ENCODE results near the gene RHOF. TPM values are rescaled to one million over a fixed set of nuclear protein-coding genes. Genes with fewer than 3 reads are reported as not detected.

The RHOF gene
- total and polyA plus RNA-seq, 4 donors: 15.1 to 34.7 (median 24.8) TPM

DNA sequence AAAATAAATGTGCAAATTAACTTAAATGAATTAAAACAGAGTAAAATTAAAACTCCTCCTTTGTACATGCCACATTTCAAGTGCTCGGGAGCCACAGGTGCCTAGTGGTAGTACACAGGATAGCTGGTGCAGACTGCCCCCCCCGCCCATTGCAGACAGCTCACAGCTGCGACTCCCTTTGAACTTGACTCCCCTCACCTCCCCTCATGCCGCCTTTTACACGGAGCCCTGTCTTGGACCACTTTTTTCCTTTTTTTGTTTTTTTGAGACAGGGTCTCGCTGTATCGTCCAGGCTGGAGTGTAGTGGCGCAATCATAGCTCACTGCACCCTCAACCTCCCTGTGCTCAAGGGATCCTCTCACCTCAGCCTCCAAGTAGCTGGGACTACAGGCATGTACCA is 21.8 kb upstream of the RHOF start:
- ATAC-seq (ENCODE audit: insufficient read depth, low FRiP score) (no peak), DNase-seq (no peak)
- H3K27me3 ChIP-seq (ENCODE audit: control insufficient read depth in 3 of 3, insufficient read depth in 3 of 3, low read length in 2 of 3): no peaks in the 10 kb centered on the region
- no peak overlapping the region for H3K4me3 ChIP-seq
- H3K27ac ChIP-seq (ENCODE audit: low read depth in 1 of 2, low read length in 1 of 2): no peak overlapping the region
- no peaks in the 10 kb centered on the region for H3K9me3 ChIP-seq (ENCODE audit: control insufficient read depth in 4 of 4, insufficient read depth in 3 of 4, low read length in 3 of 4)
- H3K4me1 ChIP-seq (ENCODE audit: control insufficient read depth in 5 of 5, insufficient read depth in 5 of 5, low read length in 5 of 5): peaks cover 0 to 21% (median 9%) of the 10 kb centered on the region in 5 donors
- TF ChIP-seq, protein P1, sequence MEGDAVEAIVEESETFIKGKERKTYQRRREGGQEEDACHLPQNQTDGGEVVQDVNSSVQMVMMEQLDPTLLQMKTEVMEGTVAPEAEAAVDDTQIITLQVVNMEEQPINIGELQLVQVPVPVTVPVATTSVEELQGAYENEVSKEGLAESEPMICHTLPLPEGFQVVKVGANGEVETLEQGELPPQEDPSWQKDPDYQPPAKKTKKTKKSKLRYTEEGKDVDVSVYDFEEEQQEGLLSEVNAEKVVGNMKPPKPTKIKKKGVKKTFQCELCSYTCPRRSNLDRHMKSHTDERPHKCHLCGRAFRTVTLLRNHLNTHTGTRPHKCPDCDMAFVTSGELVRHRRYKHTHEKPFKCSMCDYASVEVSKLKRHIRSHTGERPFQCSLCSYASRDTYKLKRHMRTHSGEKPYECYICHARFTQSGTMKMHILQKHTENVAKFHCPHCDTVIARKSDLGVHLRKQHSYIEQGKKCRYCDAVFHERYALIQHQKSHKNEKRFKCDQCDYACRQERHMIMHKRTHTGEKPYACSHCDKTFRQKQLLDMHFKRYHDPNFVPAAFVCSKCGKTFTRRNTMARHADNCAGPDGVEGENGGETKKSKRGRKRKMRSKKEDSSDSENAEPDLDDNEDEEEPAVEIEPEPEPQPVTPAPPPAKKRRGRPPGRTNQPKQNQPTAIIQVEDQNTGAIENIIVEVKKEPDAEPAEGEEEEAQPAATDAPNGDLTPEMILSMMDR (IDR thresholded peaks at IDR 0.05; ENCODE audit: control extremely low read depth, extremely low read depth): no peak
- no peak overlapping the region for H3K9ac ChIP-seq (ENCODE audit: insufficient read depth in 1 of 2, low read length in 2 of 2)
- WGBS, 2 donors: 92 to 95% methylated on average over 8 of the region's 8 CpGs
- peaks cover 9 to 53% (median 37%) of the 10 kb centered on the region in 4 donors for H3K36me3 ChIP-seq (ENCODE audit: control insufficient read depth in 4 of 4, insufficient read depth in 4 of 4, low read length in 4 of 4)

DNA sequence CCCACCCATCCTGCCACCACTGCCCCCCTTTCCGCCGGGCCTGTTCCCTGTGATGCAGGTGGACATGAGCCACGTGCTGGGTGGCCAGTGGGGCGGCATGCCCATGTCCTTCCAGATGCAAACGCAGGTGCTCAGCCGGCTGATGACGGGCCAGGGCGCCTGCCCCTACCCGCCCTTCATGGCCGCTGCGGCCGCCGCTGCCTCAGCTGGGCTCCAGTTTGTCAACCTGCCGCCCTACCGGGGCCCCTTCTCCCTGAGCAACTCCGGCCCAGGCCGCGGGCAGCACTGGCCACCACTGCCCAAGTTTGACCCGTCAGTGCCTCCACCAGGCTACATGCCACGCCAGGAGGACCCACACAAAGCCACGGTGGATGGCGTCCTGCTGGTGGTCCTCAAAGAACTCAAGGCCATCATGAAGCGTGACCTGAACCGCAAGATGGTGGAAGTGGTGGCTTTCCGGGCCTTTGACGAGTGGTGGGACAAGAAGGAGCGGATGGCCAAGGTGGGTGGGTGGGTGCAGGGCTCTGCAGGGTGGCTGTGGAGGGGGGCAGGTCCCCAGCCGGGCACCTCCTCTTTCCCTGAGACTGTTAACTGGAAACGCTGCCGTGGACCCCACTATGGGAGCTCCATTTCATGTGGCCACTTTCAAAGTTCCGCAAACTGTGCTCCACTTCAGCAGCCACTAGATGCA is 21.1 kb upstream of the RHOF start:
- H3K9me3 ChIP-seq (ENCODE audit: control insufficient read depth in 4 of 4, insufficient read depth in 3 of 4, low read length in 3 of 4): no peaks in the 10 kb centered on the region
- H3K27me3 ChIP-seq (ENCODE audit: control insufficient read depth in 3 of 3, insufficient read depth in 3 of 3, low read length in 2 of 3): no peaks in the 10 kb centered on the region
- DNase-seq: no peak
- no peak overlapping the region for H3K9ac ChIP-seq (ENCODE audit: insufficient read depth in 1 of 2, low read length in 2 of 2)
- WGBS, 2 donors: 95% methylated on average over 28 to 31 of the region's 31 CpGs
- TF ChIP-seq, protein P1 (IDR thresholded peaks at IDR 0.05; ENCODE audit: control extremely low read depth, extremely low read depth): no peak
- ATAC-seq (ENCODE audit: insufficient read depth, low FRiP score): no peak
- no peak overlapping the region for H3K27ac ChIP-seq (ENCODE audit: low read depth in 1 of 2, low read length in 1 of 2)
- no peak overlapping the region for H3K4me3 ChIP-seq
- H3K36me3 ChIP-seq (ENCODE audit: control insufficient read depth in 4 of 4, insufficient read depth in 4 of 4, low read length in 4 of 4): peaks cover 9 to 53% (median 35%) of the 10 kb centered on the region in 4 donors
- peaks cover 0 to 21% (median 9%) of the 10 kb centered on the region in 5 donors for H3K4me1 ChIP-seq (ENCODE audit: control insufficient read depth in 5 of 5, insufficient read depth in 5 of 5, low read length in 5 of 5)

DNA sequence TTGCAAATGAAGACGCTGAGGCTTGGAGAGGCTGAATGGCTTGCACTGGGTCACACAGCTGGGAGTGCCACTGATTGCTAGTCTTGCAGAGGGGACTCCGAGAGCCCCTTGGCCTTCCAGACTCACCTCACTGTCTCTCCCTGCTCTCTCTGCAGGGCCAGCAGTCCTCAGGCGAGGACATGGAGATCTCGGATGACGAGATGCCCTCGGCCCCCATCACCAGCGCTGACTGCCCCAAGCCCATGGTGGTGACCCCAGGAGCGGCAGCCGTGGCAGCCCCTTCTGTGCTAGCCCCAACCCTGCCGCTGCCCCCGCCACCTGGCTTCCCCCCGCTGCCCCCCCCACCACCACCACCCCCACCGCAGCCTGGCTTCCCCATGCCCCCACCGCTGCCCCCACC is 20.5 kb upstream of the RHOF start:
- TF ChIP-seq, protein P1 (IDR thresholded peaks at IDR 0.05; ENCODE audit: control extremely low read depth, extremely low read depth): no peak
- peaks cover 9 to 54% (median 39%) of the 10 kb centered on the region in 4 donors for H3K36me3 ChIP-seq (ENCODE audit: control insufficient read depth in 4 of 4, insufficient read depth in 4 of 4, low read length in 4 of 4)
- WGBS, 2 donors: 92 to 93% methylated on average over 11 to 14 of the region's 14 CpGs
- DNase-seq (no peak), ATAC-seq (ENCODE audit: insufficient read depth, low FRiP score) (no peak)
- no peak overlapping the region for H3K4me3 ChIP-seq
- no peak overlapping the region for H3K9ac ChIP-seq (ENCODE audit: insufficient read depth in 1 of 2, low read length in 2 of 2)
- no peaks in the 10 kb centered on the region for H3K27me3 ChIP-seq (ENCODE audit: control insufficient read depth in 3 of 3, insufficient read depth in 3 of 3, low read length in 2 of 3)
- no peaks in the 10 kb centered on the region for H3K9me3 ChIP-seq (ENCODE audit: control insufficient read depth in 4 of 4, insufficient read depth in 3 of 4, low read length in 3 of 4)
- H3K27ac ChIP-seq (ENCODE audit: low read depth in 1 of 2, low read length in 1 of 2): no peak overlapping the region
- H3K4me1 ChIP-seq (ENCODE audit: control insufficient read depth in 5 of 5, insufficient read depth in 5 of 5, low read length in 5 of 5): peaks cover 0 to 21% (median 9%) of the 10 kb centered on the region in 5 donors
